ENCODE data around the gene PHF23.

PHF23 gene

GRCh38 chr17:7239091-7240027 lies at the start of gene PHF23:
PHF23 (minus strand) TSS chr17:7239457; CDS start chr17:7239279, 178 bp downstream.
- H3K4me3 Mint-ChIP-seq = peak within 1 kb of the TSS; percentile 100
- H3K36me3 Mint-ChIP-seq = peaks cover 23% of the 10 kb centered on the region
- peak within 1 kb of the TSS; percentile 100 for H3K27ac Mint-ChIP-seq
- DNase-seq (ENCODE audit: low spot score in 2 of 2) = peak; percentile 80 to 87
- no peaks in the 10 kb centered on the region for H3K9me3 Mint-ChIP-seq
- H3K4me1 Mint-ChIP-seq = peaks cover 49% of the 10 kb centered on the region
- H3K27me3 Mint-ChIP-seq = no peaks in the 10 kb centered on the region
- ATAC-seq (ENCODE audit: low read depth) = peak; percentile 60

GRCh38 chr17:7285679-7286078 lies 46.4 kb upstream of the PHF23 start:
- ATAC-seq (ENCODE audit: low read depth) (no peak), DNase-seq (ENCODE audit: low spot score in 2 of 2) (no peak)
- H3K36me3 Mint-ChIP-seq = no peaks in the 10 kb centered on the region
- peaks cover 10% of the 10 kb centered on the region for H3K4me1 Mint-ChIP-seq
- no peak overlapping the region for H3K4me3 Mint-ChIP-seq
- H3K27ac Mint-ChIP-seq = no peak overlapping the region
- H3K27me3 Mint-ChIP-seq = peaks cover 23% of the 10 kb centered on the region
- H3K9me3 Mint-ChIP-seq = no peaks in the 10 kb centered on the region

GRCh38 chr17:7284911-7285310 lies 45.7 kb upstream of the PHF23 start:
- no peak for DNase-seq (ENCODE audit: low spot score in 2 of 2)
- H3K4me3 Mint-ChIP-seq = no peak overlapping the region
- no peaks in the 10 kb centered on the region for H3K36me3 Mint-ChIP-seq
- no peak overlapping the region for H3K27ac Mint-ChIP-seq
- no peaks in the 10 kb centered on the region for H3K9me3 Mint-ChIP-seq
- no peak for ATAC-seq (ENCODE audit: low read depth)
- peaks cover 22% of the 10 kb centered on the region for H3K27me3 Mint-ChIP-seq
- peaks cover 17% of the 10 kb centered on the region for H3K4me1 Mint-ChIP-seq

- Mint-ChIP-seq H3K27ac (no peak overlapping the region), H3K36me3 (no peaks in the 10 kb centered on the region), H3K27me3 (peaks cover 21% of the 10 kb centered on the region), H3K4me3 (no peak overlapping the region), H3K9me3 (no peaks in the 10 kb centered on the region), H3K4me1 (peaks cover 17% of the 10 kb centered on the region)
- no peak for DNase-seq (ENCODE audit: low spot score in 2 of 2)
- no peak for ATAC-seq (ENCODE audit: low read depth)
Observed at GRCh38 chr17:7283471-7284216, 44.4 kb upstream of the PHF23 start.

- Mint-ChIP-seq H3K27me3 (peaks cover 17% of the 10 kb centered on the region), H3K36me3 (no peaks in the 10 kb centered on the region), H3K4me3 (peak overlapping the region; percentile 29), H3K4me1 (peaks cover 17% of the 10 kb centered on the region), H3K27ac (no peak overlapping the region), H3K9me3 (no peaks in the 10 kb centered on the region)
- DNase-seq (ENCODE audit: low spot score in 2 of 2) = no peak
- no peak for ATAC-seq (ENCODE audit: low read depth)
Observed at GRCh38 chr17:7282752-7283321, 43.6 kb upstream of the PHF23 start.

- ATAC-seq (ENCODE audit: low read depth) = no peak
Observed at GRCh38 chr17:7281953-7282751, 42.9 kb upstream of the PHF23 start.

GRCh38 chr17:7281074-7281952 lies 42.1 kb upstream of the PHF23 start, which contains the start of gene SLC2A4:
SLC2A4 (plus strand) TSS chr17:7281718; CDS start chr17:7281935, 217 bp downstream.
- Mint-ChIP-seq H3K27me3 (peaks cover 15% of the 10 kb centered on the region), H3K4me1 (peaks cover 17% of the 10 kb centered on the region), H3K36me3 (no peaks in the 10 kb centered on the region), H3K9me3 (no peaks in the 10 kb centered on the region), H3K27ac (no peak within 1 kb of the TSS), H3K4me3 (peak within 1 kb of the TSS; percentile 85)
- DNase-seq (ENCODE audit: low spot score in 2 of 2) (peak; percentile 53 to 68), ATAC-seq (ENCODE audit: low read depth) (peak; percentile 65)

More at GRCh38 chr17:7281953-7282751, 42.9 kb upstream of the PHF23 start:
- peak in 1 of 2 donors; percentile 27 for DNase-seq (ENCODE audit: low spot score in 2 of 2)
- Mint-ChIP-seq H3K4me3 (peak overlapping the region; percentile 85), H3K27ac (no peak overlapping the region), H3K9me3 (no peaks in the 10 kb centered on the region), H3K4me1 (peaks cover 17% of the 10 kb centered on the region), H3K36me3 (no peaks in the 10 kb centered on the region), H3K27me3 (peaks cover 15% of the 10 kb centered on the region)

GRCh38 chr17:7280519-7281073 lies 41.3 kb upstream of the PHF23 start:
- Mint-ChIP-seq H3K4me1 (peaks cover 17% of the 10 kb centered on the region), H3K27ac (no peak overlapping the region), H3K4me3 (peak overlapping the region; percentile 79), H3K36me3 (no peaks in the 10 kb centered on the region), H3K9me3 (no peaks in the 10 kb centered on the region), H3K27me3 (peaks cover 15% of the 10 kb centered on the region)
- DNase-seq (ENCODE audit: low spot score in 2 of 2) (peak; percentile 80 to 89), ATAC-seq (ENCODE audit: low read depth) (peak; percentile 82)

- Mint-ChIP-seq H3K9me3 (no peaks in the 10 kb centered on the region), H3K4me1 (peaks cover 17% of the 10 kb centered on the region), H3K4me3 (no peak overlapping the region), H3K36me3 (no peaks in the 10 kb centered on the region), H3K27ac (no peak overlapping the region), H3K27me3 (peaks cover 15% of the 10 kb centered on the region)
- DNase-seq (ENCODE audit: low spot score in 2 of 2) (no peak), ATAC-seq (ENCODE audit: low read depth) (no peak)
Observed at GRCh38 chr17:7279448-7279847, 40.2 kb upstream of the PHF23 start.

GRCh38 chr17:7266784-7267183 lies 27.5 kb upstream of the PHF23 start:
- Mint-ChIP-seq H3K36me3 (peaks cover 2% of the 10 kb centered on the region), H3K4me3 (no peak overlapping the region), H3K4me1 (peaks cover 12% of the 10 kb centered on the region), H3K9me3 (no peaks in the 10 kb centered on the region), H3K27ac (no peak overlapping the region), H3K27me3 (peaks cover 17% of the 10 kb centered on the region)
- DNase-seq (ENCODE audit: low spot score in 2 of 2) = no peak
- no peak for ATAC-seq (ENCODE audit: low read depth)

- peaks cover 14% of the 10 kb centered on the region for H3K4me1 Mint-ChIP-seq
- H3K36me3 Mint-ChIP-seq = peaks cover 2% of the 10 kb centered on the region
- no peaks in the 10 kb centered on the region for H3K9me3 Mint-ChIP-seq
- DNase-seq (ENCODE audit: low spot score in 2 of 2) = no peak
- no peak overlapping the region for H3K27ac Mint-ChIP-seq
- H3K27me3 Mint-ChIP-seq = peaks cover 15% of the 10 kb centered on the region
- no peak for ATAC-seq (ENCODE audit: low read depth)
- peak overlapping the region; percentile 15 for H3K4me3 Mint-ChIP-seq
Observed at GRCh38 chr17:7263801-7264078, 24.5 kb upstream of the PHF23 start.

GRCh38 chr17:7262935-7263800 lies 23.9 kb upstream of the PHF23 start:
- H3K9me3 Mint-ChIP-seq = no peaks in the 10 kb centered on the region
- peaks cover 15% of the 10 kb centered on the region for H3K27me3 Mint-ChIP-seq
- H3K27ac Mint-ChIP-seq = peak overlapping the region; percentile 69
- DNase-seq (ENCODE audit: low spot score in 2 of 2) = no peak
- H3K4me1 Mint-ChIP-seq = peaks cover 14% of the 10 kb centered on the region
- H3K36me3 Mint-ChIP-seq = peaks cover 2% of the 10 kb centered on the region
- peak; percentile 18 for ATAC-seq (ENCODE audit: low read depth)
- H3K4me3 Mint-ChIP-seq = peak overlapping the region; percentile 85
